Activated CD8-positive, alpha-beta memory T cell treated with anti-CD3 and anti-CD28 coated beads, Interleukin-2, amount 50 U/mL, for 1 hour (primary cell): ENCODE data around the gene TBC1D16.

Source experiments
- DNase-seq: peaks from one replicate; pipeline ENCODE4 v3.0.0-alpha.2; 2020; ENCODE audit errors: extremely low read depth

Gene TBC1D16

GRCh38 chr17:79950751-79951150 is 84.9 kb downstream of the TBC1D16 start:
- no peak for DNase-seq

GRCh38 chr17:79950306-79950705 is 85.4 kb downstream of the TBC1D16 start:
- no peak for DNase-seq

DNA sequence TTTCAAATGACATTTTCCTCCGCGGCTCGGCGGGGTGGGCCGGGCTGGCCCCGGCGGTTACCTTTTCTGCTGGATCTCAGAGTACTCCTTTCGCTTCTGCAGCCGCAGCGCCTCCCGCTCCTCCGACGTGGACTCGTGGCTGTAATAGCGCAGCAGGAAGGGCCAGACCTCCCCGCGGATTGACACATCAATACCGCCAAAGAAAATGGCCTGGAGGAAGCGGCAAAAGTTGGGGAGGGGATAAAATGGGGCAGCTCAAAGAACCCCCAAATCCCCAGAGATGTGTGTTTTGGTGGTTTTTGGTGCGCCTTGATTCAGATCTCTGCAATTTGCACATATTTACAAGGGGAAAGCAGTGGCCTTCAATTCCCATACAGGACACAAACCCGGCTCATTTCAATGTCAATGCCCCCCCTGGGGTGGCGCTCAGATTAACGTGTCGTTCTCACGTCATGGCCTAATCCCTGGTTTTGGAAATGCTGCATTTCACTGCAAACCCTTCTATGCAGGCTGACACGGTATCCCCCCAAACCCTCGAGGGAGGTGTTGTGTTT is 85.9 kb downstream of the TBC1D16 start:
- DNase-seq = no peak

GRCh38 chr17:79948945-79949655 is 86.6 kb downstream of the TBC1D16 start:
- DNase-seq = no peak

DNA sequence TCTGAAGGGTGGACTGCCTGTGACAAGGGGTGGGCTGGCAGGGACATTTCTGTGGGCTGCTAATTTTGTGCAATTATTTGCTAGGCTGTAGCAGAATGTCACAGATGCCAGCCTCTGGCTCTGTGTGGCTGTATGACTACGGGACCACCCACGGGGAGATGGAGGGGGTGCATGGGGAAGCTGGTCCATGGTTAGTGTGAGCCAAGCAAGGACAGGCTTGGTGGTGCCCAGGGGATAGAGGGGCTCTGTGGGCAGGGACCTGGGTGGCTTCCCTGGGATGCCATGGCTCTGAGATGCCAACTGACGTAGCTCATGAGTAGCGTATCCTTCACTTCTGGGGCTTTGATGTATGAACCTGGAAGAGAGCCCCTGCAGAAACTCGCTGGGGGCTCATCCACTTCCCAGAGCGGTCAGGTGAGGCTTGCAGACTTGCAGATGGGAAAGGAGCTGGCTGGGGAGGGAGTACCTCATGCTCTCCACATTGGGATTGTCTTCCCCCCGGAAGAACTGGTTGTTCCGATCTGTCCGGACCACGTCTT is 87.2 kb downstream of the TBC1D16 start:
- DNase-seq = no peak

DNA sequence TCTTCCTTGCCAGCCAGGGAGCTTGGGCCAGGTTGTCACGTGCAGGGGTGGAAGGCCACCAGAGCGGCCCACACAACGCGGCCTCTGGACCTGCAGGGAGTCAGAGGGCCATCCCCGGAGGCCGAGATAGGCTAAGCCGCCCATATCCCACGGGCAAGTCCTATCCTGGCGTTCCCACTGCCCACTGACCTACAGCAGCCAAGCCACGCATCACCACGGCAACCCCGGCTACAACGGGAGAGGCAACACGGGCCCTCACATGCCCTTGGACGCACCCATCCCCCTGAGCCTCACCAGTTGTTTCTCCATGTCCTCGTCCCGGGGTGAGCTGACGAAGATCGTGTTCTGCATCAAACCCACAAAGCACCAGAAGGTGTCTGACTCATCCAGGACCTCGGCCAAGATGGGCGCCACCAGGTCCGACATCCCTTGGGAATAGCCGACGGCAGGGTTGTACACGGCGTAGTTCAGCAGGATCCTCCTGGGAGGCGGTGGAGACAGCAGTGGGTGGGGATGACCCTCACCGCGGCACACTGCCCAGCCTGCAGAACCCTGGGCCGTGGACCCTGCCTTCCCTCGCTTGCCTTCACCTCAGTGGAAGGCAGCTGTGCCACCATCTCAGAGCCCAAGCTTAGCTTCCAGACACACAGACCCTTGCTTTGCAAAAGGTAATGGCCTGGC is 88.2 kb downstream of the TBC1D16 start:
- DNase-seq = no peak

- no peak for DNase-seq
Measured at GRCh38 chr17:79946352-79947231, 89.1 kb downstream of the TBC1D16 start.

DNA sequence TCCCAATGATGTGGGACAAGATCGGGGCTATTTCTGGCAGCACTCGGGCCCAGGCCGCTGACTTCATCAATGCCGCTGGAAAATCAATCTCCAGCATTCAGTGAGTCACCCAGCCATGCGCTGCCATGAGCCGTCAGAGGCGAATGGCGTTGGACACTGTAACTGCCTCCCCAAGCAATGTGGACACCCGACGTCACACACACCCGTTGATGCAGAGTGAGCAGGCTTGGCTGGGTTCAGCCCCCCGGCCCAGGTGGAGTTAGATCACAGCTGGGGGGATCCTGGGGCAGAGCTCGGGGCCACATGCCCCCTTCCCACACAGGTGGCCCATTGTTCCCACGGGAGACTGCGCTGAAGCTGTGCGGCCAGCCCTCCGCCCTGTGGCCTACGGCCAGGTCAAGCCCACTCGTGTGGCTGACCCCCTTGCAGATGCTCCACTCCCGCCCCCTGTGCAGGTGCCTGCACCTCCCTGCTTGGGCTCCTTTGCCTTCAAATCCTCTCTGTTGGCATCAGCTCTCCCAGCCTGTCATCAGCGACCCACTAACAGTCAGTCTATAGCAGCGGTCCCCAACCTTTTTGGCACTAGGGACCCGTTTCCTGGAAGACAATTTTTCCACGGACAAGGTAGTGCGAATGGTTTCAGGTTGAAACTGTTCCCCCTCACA is 89.9 kb downstream of the TBC1D16 start:
- DNase-seq = no peak

DNA sequence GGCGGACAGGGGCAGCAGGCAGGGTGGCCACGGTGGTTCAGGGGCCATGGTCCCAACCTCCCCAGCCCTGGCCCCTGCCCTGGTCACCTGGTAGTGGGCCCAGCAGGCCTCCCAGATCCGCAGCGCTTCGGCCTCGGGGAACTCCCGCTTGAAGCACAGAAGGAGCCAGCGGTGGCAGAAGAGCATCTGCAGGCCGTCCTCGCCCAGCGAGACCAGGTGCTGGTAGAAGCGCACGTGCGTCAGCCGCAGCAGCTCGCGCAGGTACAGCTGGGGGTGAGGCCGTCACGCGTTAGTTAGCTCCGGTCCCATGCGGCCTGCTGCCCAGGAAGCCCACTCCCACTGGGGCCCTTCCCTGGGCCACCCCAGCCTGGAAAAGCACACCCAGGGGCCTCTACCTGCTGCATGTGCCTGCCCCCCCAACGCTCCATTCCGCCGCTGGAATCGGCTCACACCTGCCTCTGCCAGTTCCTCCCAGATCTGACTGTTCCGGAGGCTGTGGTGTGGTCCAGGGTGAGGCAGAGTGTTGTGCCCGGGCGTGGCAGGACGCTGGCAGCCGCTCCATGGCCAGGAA is 90.8 kb downstream of the TBC1D16 start:
- no peak for DNase-seq

- no peak for DNase-seq
Measured at GRCh38 chr17:79944251-79944812, 91.3 kb downstream of the TBC1D16 start.

- no peak for DNase-seq
Measured at GRCh38 chr17:79943347-79944241, 92.1 kb downstream of the TBC1D16 start.

DNA sequence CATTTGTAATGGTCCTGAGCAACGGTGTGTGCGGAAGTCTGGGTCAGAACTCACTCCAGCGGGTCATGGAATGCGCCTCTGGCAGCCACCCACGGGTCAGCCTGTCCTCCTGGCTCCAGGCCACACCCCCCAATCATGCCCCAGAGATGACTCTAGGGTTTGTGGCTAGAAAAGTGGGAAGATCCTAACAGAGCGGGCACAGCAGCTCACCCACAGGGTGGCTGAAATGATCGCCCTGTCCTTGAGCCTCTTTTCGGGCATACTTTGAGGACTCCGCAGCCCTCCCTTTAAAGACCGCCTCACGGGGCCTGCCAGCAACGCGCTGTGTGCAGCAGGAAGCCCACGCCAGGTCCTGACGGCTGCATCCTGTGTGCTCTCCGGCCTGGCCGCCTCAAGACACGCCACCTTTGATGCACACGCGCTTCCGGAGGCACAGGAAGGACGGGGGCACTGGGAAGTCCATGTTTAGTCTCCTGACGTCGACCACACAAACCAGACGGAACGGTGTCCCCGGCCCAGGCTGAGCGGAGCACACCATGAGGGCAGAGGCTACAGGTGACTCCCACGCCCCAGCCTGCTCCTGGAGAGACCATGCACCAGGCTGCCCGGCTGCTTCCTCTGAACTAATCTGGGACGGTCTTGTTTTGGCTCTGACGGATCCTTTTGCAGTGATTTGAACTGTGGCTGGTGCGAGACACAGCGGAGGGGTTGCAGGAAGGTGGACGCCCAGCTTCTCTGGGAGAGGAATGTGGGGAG is 92.9 kb downstream of the TBC1D16 start:
- no peak for DNase-seq

DNA sequence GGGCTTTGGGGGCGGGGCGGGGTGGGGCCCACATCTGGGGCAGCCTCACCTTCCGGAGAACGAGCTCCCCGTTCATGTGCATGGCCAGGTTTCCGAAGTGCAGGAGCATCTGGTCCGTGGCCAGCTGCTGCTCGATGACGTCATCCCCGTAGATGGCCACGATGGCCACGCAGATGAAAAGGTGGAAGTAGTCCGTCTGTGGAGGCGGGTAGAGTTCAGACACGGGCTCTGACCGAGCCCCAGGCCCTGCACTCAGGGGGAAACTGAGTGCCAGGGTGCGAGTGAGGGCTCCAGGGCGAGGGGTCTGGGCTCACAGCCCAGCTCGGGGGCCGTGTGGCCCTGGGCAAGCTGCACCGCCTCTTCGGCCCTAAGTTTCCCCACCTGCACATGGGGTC is 93.7 kb downstream of the TBC1D16 start:
- DNase-seq = no peak

- DNase-seq = no peak
Measured at GRCh38 chr17:79941088-79942010, 94.3 kb downstream of the TBC1D16 start.

DNA sequence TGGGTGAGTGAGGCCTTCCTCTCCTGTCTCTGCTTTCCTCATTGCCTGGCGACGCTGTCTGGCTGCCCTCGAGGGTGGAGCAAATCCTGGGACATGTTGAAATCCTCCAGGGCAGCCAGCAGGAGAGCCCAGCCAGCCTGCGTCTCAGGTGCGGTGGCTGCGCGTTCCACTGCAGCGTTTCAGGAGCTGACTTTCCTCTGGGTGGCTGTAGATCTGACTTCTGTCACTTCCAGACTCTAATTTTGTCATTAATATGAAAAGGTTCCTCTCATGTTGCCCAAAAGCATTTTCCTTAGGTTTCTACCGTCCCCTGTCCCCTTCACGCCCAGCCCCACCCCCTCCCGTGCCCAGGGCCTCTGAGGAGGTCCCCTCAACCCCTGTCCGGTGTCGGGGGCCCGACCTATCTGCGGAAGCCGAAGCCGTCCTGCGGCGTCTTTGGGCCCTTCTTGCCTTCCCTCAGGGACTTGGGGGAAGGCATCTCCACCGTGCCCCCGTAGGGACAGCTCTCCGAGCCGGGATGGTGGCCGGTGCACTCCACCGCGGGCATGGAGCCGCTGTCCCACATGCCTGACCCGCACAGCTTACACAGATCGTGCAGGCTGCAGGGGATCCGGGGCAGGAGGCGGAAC is 95.1 kb downstream of the TBC1D16 start:
- DNase-seq = no peak

DNA sequence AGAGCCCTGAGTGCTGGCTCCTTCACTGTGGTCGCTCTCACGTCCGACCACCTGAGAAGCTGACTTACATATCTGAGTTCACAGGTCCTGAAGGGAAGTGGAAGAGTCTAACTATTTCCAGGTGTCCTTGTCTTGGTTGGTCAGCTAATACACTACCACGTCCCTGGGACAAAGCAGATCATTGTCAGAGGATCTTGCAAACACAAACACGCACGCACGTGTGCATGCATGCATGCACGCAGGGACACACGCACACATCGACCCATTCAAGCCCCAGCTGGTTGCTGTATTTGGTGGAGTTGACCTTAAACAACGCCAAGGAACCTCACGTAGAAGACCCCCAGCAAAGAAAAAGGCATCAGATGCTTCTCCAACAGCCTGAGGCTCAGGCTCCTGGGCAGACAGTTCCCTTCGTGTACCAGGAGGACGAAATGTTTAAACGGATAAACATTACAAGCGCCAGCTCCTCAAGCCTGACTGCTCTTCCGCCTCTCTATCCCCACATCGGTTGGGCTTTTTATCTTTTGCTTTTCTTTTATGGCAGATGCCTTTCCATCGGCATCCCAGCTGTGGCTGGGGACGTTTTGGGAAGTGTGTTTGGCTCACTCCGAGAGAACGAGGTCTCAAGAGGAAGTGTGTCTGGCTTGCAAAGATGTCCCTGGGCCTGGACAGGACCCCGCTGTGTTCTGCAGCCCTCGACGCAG is 95.8 kb downstream of the TBC1D16 start:
- DNase-seq = no peak

- no peak for DNase-seq
Measured at GRCh38 chr17:79939094-79939435, 96.6 kb downstream of the TBC1D16 start.
